ENCODE measurements around the gene SEC63.

The SEC63 gene

DNA sequence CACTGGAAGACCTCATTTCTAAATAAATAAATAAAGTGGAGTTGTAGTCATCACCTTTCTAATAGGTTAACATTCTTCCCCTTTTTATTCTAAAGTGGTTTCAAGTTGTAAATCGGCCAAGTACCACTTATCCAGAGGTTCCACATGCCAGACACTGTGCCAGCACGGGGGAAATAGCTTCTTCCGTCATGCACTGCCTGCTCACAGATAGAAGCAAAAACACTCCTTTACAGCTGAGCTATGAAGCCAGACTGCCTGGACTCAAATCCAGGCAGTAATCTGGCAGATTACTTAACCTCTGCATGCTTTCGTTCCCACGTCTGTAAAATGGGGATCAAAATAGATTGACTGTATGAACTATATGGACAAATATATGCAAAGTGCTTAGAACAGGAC is 116.7 kb downstream of the SEC63 start:
- H3K27me3 ChIP-seq, result peaks cover 0 to 5% of the 10 kb centered on the region in 2 donors
- H3K27ac ChIP-seq, result no peak overlapping the region
- H3K4me3 ChIP-seq, result no peak overlapping the region
- H3K36me3 ChIP-seq, result no peaks in the 10 kb centered on the region
- no peak for DNase-seq
- H3K4me1 ChIP-seq, result no peaks in the 10 kb centered on the region
- intact Hi-C loops (cut with DNase I; ENCODE audit: low total_unique reads), result no loop called here
- TF ChIP-seq, protein P1, sequence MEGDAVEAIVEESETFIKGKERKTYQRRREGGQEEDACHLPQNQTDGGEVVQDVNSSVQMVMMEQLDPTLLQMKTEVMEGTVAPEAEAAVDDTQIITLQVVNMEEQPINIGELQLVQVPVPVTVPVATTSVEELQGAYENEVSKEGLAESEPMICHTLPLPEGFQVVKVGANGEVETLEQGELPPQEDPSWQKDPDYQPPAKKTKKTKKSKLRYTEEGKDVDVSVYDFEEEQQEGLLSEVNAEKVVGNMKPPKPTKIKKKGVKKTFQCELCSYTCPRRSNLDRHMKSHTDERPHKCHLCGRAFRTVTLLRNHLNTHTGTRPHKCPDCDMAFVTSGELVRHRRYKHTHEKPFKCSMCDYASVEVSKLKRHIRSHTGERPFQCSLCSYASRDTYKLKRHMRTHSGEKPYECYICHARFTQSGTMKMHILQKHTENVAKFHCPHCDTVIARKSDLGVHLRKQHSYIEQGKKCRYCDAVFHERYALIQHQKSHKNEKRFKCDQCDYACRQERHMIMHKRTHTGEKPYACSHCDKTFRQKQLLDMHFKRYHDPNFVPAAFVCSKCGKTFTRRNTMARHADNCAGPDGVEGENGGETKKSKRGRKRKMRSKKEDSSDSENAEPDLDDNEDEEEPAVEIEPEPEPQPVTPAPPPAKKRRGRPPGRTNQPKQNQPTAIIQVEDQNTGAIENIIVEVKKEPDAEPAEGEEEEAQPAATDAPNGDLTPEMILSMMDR (IDR thresholded peaks at IDR 0.05), result no peak
- H3K9me3 ChIP-seq, result no peaks in the 10 kb centered on the region

DNA sequence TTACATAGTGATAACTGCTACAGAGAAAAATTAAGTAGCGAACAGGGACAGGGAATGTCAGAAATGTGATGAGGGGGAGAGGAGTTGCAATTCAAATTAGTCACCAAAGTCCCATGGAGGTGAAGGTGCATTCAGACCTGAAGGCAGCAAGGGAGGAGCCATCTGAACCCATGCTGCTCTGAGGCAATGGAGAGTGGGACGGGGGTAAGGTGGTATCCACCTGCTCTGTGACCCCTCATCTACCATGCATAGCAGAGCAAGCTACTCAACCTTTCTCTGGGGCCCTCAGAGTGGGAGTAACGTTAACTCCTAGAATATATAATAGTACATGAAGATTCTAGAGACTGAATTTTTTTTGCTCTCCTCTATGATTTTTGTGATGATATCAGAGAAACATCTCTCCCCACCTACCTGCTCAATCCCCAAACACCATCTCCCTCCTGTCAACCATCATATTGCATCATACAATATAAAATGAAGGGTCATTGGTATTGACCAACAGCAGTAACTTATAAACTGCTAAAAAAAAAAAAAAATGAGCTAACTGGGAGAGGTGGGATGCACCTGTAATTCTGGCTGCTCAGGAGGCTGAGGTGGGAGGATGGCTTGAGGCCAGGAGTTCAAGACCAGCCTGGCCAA is 117.3 kb downstream of the SEC63 start:
- Histone ChIP-seq H3K4me3 (no peak overlapping the region), H3K4me1 (no peaks in the 10 kb centered on the region), H3K36me3 (no peaks in the 10 kb centered on the region), H3K27me3 (peaks cover 0 to 3% of the 10 kb centered on the region in 2 donors), H3K9me3 (no peaks in the 10 kb centered on the region), H3K27ac (no peak overlapping the region)
- intact Hi-C loops (cut with DNase I; ENCODE audit: low total_unique reads), result no loop called here
- TF ChIP-seq, protein P1 (IDR thresholded peaks at IDR 0.05), result no peak
- no peak for DNase-seq

DNA sequence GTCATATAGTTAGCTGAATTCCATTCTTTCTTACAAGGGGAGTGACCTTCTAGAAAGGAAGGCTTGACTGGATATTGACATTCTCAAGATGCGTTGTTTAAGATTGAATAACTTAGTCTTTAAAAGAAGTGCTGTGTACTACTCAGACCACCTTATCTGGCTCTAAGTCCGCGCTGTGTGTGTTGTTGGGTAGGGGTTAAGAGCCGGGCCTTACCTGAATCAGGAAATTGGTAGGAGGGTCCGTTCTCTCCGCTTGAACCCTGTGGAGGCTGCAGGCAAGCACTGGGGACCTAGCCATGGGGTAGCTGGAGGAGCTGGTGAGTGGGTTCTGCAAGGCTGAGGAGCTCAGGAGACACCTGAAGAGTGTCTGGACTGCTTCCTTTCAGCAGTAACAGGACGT is 124.9 kb downstream of the SEC63 start:
- Histone ChIP-seq H3K27ac (no peak overlapping the region), H3K36me3 (no peaks in the 10 kb centered on the region), H3K4me3 (no peak overlapping the region), H3K27me3 (no peaks in the 10 kb centered on the region), H3K4me1 (no peaks in the 10 kb centered on the region), H3K9me3 (no peaks in the 10 kb centered on the region)
- no peak for DNase-seq
- TF ChIP-seq, protein P1 (IDR thresholded peaks at IDR 0.05), result no peak
- intact Hi-C loops (cut with DNase I; ENCODE audit: low total_unique reads), result no loop called here

DNA sequence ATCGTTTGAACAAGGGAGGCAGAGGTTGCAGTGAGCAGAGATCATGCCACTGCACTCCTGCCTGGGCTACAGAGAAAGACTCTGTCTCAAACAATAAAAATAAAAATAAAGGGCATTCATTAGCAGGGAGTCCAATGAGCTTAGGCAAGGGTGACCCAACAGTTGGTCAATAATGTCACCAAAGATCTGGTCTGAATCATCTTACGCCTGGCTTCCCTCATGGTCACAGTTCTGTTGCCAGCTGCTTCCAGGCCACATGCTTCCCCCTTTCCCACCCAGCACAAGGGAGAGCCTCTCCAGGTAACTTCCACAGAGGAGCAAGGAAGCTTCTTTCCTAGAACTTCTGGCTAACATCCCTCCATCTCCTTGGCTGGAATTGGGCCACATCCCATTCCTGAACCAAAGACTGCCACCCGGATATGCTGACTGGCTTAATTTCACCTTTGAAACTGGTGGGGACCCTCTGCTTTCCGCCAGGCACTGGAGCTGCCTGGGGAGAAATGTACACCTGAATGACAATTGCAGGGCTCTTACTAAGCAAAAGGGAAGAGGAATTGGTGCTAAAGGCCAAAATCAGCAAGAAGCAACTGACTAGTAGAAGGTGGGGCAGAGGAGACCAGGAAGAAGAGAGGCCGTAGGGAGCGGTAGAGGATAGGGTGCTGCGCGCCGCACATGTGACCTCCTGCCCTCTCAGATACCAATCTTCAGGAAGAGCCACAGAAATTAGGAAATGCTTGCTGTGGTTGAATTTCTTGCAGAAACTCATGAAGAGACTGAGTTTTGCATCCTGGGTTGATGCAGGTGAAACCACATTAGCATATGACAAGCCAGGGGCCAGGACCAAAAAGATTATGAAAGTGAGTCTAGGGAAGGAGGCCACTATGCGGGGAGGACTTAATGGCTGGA is 125.6 kb downstream of the SEC63 start:
- TF ChIP-seq, protein P1 (IDR thresholded peaks at IDR 0.05), result no peak
- Histone ChIP-seq H3K36me3 (no peaks in the 10 kb centered on the region), H3K4me3 (no peak overlapping the region), H3K27ac (no peak overlapping the region), H3K9me3 (no peaks in the 10 kb centered on the region), H3K4me1 (no peaks in the 10 kb centered on the region), H3K27me3 (no peaks in the 10 kb centered on the region)
- intact Hi-C loops (cut with DNase I; ENCODE audit: low total_unique reads), result no loop called here
- no peak for DNase-seq

DNA sequence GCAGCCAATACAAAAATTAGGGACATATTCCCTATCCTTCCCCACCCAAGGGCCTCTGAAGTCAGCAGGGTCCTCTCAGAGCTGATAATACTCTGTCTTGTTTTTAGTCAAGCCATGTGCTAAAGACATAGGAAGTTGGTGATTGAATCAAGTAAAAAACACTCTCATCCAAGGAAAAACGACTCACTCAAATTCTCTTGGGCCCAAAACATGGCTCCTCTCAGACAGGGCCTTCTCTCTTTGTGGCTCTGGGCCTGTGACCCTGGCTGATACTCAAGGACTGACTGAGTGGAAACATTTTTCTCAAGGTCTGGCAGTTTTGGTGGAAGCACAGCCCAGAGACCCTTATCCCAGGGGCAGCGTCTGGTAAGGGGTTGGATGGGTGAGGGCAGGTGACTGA is 127.9 kb downstream of the SEC63 start:
- TF ChIP-seq, protein P1 (IDR thresholded peaks at IDR 0.05), result no peak
- peaks cover 0 to 12% of the 10 kb centered on the region in 2 donors for H3K27me3 ChIP-seq
- DNase-seq, result no peak
- H3K9me3 ChIP-seq, result no peaks in the 10 kb centered on the region
- no peak overlapping the region for H3K4me3 ChIP-seq
- no peaks in the 10 kb centered on the region for H3K4me1 ChIP-seq
- H3K27ac ChIP-seq, result no peak overlapping the region
- no peaks in the 10 kb centered on the region for H3K36me3 ChIP-seq
- intact Hi-C loops (cut with DNase I; ENCODE audit: low total_unique reads), result no loop called here

Measured in tibial artery (tissue), 4 donors.